Measurements from ENCODE around the gene GJD2.

The GJD2 gene

DNA sequence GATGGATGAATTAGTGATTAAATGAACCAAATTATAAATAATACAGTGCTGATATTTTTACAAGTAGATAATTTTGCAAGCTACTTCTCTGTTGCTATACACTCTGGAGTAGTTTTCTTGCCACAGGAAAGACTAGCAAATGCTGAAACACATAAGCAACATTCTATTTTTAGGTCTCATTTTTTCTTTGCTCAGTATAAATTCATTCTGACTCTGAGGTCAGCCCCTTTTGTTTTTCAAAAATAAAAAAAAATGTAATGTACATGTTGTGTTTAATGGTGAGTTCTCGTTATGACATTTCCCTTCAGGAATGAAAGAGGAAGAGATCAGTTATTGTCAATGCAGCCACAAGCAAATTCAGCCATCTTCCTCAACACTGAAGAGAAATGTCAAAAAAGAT lies 24.9 kb downstream of the GJD2 start:
- no peak for TF ChIP-seq EZH2 (IDR thresholded peaks at IDR 0.05; ENCODE audit: borderline replicate concordance, low read length)
- TF ChIP-seq, protein P1, sequence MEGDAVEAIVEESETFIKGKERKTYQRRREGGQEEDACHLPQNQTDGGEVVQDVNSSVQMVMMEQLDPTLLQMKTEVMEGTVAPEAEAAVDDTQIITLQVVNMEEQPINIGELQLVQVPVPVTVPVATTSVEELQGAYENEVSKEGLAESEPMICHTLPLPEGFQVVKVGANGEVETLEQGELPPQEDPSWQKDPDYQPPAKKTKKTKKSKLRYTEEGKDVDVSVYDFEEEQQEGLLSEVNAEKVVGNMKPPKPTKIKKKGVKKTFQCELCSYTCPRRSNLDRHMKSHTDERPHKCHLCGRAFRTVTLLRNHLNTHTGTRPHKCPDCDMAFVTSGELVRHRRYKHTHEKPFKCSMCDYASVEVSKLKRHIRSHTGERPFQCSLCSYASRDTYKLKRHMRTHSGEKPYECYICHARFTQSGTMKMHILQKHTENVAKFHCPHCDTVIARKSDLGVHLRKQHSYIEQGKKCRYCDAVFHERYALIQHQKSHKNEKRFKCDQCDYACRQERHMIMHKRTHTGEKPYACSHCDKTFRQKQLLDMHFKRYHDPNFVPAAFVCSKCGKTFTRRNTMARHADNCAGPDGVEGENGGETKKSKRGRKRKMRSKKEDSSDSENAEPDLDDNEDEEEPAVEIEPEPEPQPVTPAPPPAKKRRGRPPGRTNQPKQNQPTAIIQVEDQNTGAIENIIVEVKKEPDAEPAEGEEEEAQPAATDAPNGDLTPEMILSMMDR (IDR thresholded peaks at IDR 0.05; ENCODE audit: low read length), result no peak
- Histone ChIP-seq H3K79me2 (ENCODE audit: insufficient read depth, low read length) (no peaks in the 10 kb centered on the region), H3K27ac (ENCODE audit: low read depth, low read length, poor library complexity, severe bottlenecking) (no peak overlapping the region), H3K4me2 (ENCODE audit: low read length) (no peak overlapping the region), H3K9me3 (ENCODE audit: low read length) (no peaks in the 10 kb centered on the region), H2AFZ (ENCODE audit: low read length) (no peak overlapping the region), H3K27me3 (ENCODE audit: insufficient read depth, low read length) (no peaks in the 10 kb centered on the region), H3K9me2 (ENCODE audit: low read depth, low read length) (no peaks in the 10 kb centered on the region), H4K20me1 (ENCODE audit: insufficient read depth, low read length) (no peaks in the 10 kb centered on the region), H3K9ac (ENCODE audit: low read length) (no peak overlapping the region), H3F3A (ENCODE audit: insufficient read depth, low read length) (no peaks in the 10 kb centered on the region), H3K4me1 (ENCODE audit: insufficient read depth, low read length, severe bottlenecking) (no peaks in the 10 kb centered on the region), H3K4me3 (ENCODE audit: low read depth, low read length, poor library complexity, severe bottlenecking) (no peak overlapping the region), H3K36me3 (ENCODE audit: insufficient read depth, low read length) (no peaks in the 10 kb centered on the region)

DNA sequence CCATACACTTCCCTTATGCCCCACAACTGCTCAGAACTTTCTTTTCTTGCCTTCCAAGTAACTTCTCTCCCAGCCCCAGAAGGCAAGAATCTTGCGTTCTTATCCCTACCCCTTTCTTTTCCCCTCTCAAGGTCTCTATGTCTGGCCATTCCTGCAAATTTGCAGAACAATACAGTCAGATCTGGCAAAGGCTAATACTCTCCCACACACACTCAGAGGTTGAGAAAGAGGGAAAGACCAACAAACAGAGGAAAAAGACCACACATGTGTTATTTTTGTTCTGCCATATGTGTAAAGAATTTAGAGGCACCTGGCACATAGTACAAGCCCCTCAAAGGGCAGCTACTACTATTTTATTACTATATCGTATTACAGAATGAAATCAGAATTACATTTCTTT lies 25.7 kb downstream of the GJD2 start:
- no peaks in the 10 kb centered on the region for H3K27me3 ChIP-seq (ENCODE audit: insufficient read depth, low read length)
- H3K27ac ChIP-seq (ENCODE audit: low read depth, low read length, poor library complexity, severe bottlenecking), result no peak overlapping the region
- no peak overlapping the region for H3K4me2 ChIP-seq (ENCODE audit: low read length)
- no peaks in the 10 kb centered on the region for H3K79me2 ChIP-seq (ENCODE audit: insufficient read depth, low read length)
- H3K9me3 ChIP-seq (ENCODE audit: low read length), result no peaks in the 10 kb centered on the region
- no peak overlapping the region for H3K4me3 ChIP-seq (ENCODE audit: low read depth, low read length, poor library complexity, severe bottlenecking)
- H3K36me3 ChIP-seq (ENCODE audit: insufficient read depth, low read length), result no peaks in the 10 kb centered on the region
- no peaks in the 10 kb centered on the region for H4K20me1 ChIP-seq (ENCODE audit: insufficient read depth, low read length)
- no peak overlapping the region for H2AFZ ChIP-seq (ENCODE audit: low read length)
- H3K9ac ChIP-seq (ENCODE audit: low read length), result no peak overlapping the region
- H3K4me1 ChIP-seq (ENCODE audit: insufficient read depth, low read length, severe bottlenecking), result no peaks in the 10 kb centered on the region
- no peaks in the 10 kb centered on the region for H3F3A ChIP-seq (ENCODE audit: insufficient read depth, low read length)
- H3K9me2 ChIP-seq (ENCODE audit: low read depth, low read length), result no peaks in the 10 kb centered on the region
- TF ChIP-seq, protein P1 (IDR thresholded peaks at IDR 0.05; ENCODE audit: low read length), result no peak
- no peak for TF ChIP-seq EZH2 (IDR thresholded peaks at IDR 0.05; ENCODE audit: borderline replicate concordance, low read length)

DNA sequence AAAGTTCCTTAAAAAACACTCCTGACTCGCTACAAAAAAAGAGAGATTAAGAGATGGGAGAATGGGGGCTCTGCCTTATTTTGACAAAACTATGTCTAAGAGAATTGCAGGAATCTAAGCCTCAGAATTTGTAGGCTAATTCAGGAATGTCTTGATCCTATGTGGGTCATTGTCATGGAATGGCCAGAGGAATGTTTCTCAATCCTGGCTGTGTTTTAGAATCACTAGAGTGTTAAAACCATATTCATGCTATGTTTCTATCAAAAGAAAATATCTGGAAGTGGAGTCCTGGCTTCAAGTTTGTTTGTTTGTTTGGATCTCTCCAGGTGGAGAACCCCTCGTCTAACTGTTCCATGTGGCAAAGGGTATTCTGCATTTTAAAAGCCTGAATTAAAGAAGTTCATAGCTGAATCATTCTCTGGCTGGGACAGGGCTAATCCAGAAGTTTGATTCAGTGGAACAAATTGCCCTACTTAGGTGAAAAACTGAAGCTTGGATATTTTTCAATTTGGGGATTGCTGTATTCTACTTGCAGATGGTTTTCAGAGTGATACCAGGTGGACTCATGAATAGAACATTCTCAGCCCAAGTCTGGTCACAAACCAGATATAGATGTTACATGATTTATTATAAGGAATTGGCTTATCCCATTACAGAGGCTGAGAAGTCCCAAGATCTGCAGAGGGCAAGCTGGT lies 28.2 kb downstream of the GJD2 start:
- Histone ChIP-seq H4K20me1 (ENCODE audit: insufficient read depth, low read length) (no peaks in the 10 kb centered on the region), H3K4me2 (ENCODE audit: low read length) (no peak overlapping the region), H2AFZ (ENCODE audit: low read length) (no peak overlapping the region)

More for the DNA sequence above, 28.2 kb downstream of the GJD2 start:
- no peaks in the 10 kb centered on the region for H3K9me2 ChIP-seq (ENCODE audit: low read depth, low read length)
- H3K4me3 ChIP-seq (ENCODE audit: low read depth, low read length, poor library complexity, severe bottlenecking), result no peak overlapping the region
- H3K79me2 ChIP-seq (ENCODE audit: insufficient read depth, low read length), result no peaks in the 10 kb centered on the region
- no peak overlapping the region for H3K9ac ChIP-seq (ENCODE audit: low read length)
- no peaks in the 10 kb centered on the region for H3F3A ChIP-seq (ENCODE audit: insufficient read depth, low read length)
- no peak overlapping the region for H3K27ac ChIP-seq (ENCODE audit: low read depth, low read length, poor library complexity, severe bottlenecking)
- no peaks in the 10 kb centered on the region for H3K9me3 ChIP-seq (ENCODE audit: low read length)
- no peaks in the 10 kb centered on the region for H3K27me3 ChIP-seq (ENCODE audit: insufficient read depth, low read length)
- H3K36me3 ChIP-seq (ENCODE audit: insufficient read depth, low read length), result no peaks in the 10 kb centered on the region
- TF ChIP-seq EZH2 (IDR thresholded peaks at IDR 0.05; ENCODE audit: borderline replicate concordance, low read length), result no peak
- TF ChIP-seq, protein P1 (IDR thresholded peaks at IDR 0.05; ENCODE audit: low read length), result no peak
- no peaks in the 10 kb centered on the region for H3K4me1 ChIP-seq (ENCODE audit: insufficient read depth, low read length, severe bottlenecking)
